RPMI8226 (cell line): Measurements from ENCODE around the gene VPREB3.
A peak's percentile ranks its signal among the peaks of the same experiment; 100 is the strongest.

Experiments used
- DNase-seq: peaks from one replicate; pipeline ENCODE4 v3.0.0-alpha.2; 2015

The VPREB3 gene, protein sequence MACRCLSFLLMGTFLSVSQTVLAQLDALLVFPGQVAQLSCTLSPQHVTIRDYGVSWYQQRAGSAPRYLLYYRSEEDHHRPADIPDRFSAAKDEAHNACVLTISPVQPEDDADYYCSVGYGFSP

DNA sequence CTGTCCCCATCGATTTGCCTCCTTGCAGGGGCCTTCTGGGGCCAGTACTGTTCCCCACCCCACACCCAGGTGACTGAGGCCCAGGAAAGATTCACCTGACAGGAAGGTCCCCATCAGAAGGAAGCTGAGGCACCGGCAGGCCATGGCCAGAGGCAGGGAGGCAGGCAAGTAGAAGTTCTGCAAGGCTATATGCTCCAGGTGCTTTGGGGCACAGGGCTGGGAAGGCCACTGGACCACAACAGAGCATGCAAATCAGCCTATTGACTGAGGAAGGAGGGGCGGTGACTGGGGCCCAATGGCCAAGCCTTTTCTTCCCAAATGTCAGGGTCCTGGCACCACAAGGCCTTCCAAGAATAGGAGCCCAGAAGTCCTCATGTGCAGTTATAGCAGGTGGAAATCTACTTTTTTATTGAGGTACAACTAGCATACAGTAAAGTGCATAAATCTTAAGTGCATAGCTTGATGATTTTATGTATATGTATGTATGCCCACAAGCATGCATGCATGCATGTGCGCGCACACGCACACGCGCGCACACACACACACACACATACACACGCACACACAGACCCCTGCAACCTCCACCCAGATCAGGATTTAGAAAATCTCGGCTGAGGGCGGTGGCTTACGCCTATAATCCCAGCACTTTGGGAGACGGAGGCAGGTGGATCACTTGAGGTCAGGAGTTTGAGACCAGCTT, at the start of gene VPREB3:
Gene VPREB3 (minus strand): TSS at position 206 of the 700 bp plus-strand sequence. CDS start 62 bp downstream, at position 144.
- DNase-seq, result no peak

DNA sequence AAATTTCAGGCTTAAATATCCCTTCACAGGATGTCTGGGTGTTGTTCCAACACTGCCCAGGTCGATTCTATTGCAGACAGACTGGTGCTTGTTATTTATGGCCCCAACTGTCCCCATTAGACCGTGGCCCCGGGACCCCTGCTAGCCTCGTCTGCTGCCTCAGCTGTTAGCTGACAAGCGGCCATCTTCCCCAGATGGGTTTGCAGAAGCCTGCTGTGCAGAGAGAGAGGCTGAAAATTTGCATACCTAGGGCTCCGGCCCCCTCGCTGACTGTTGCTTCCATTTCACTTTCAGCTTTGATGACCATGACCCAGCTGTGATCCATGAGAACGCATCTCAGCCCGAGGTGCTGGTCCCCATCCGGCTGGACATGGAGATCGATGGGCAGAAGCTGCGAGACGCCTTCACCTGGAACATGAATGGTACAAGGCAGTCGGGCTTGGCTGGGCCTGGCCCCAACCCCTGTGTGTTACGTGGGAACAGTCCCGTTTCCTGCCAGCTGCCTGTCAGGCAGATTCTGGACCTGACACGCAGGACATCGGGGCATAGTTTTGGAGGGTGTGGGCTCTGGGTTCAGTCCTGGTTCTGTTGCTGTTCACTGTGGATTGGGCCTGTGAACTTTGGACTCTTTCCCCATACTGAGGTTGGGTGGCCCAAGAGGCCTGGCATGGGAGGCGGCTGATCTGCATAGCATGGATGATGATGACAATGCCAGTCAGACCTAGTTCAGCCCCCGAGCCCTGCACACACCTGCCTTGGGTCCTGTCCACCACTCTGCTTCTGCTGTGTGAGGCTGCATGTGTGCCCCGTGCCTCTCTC, 49.0 kb upstream of the VPREB3 start:
- no peak for DNase-seq

DNA sequence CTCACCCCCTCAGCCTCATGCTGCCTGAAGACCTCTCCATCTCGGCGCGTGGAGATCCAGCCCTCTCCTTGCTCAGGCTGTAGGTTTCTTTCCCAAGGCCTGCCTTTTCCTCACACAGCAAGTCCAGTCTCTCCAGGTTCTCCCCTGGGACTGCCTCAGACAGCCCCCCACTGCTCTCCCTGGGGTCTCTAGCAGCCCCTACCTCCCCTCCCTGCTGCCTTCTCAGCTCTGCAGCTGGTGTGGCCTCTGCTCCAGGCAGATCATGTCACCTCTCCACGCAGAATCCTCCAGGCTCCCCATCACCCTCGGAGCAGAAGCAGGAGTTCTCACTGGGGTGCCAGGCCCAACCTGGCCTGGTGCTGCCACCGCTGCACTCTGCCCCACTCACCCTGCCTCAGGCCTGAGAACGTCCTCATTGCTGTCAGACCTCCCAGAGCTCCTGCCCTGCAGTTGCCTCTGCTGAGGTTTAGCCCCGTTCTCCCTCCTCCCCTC, 47.7 kb upstream of the VPREB3 start:
- DNase-seq, result no peak

DNA sequence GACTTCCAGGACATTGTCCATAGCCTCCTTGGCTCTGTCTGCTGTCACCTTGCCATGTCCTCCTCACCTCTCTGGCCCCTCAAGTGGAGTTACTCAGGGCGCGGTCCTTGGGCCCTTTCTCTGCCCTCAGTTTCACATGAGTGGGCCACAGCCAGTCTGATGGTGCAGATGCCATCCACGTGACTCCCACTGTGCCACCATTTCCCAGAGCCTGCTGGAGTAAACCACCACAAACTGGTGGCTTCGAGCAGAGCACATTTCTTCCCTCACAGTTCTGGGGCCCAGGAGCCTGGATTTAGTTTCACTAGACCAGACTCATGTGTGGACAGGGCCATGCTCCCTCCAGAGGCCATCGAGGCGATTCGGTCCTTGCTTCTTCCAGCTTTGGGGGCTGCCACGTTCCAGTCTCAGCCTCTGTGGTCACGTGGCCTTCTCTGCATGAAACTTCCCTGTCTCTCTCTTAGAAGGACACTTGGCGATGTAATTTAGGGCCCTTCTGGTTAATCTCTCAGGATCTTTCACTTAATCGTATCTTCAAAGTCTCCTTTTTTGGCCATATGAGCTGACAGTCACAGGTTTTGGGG, 47.1 kb upstream of the VPREB3 start:
- DNase-seq, result no peak

DNA sequence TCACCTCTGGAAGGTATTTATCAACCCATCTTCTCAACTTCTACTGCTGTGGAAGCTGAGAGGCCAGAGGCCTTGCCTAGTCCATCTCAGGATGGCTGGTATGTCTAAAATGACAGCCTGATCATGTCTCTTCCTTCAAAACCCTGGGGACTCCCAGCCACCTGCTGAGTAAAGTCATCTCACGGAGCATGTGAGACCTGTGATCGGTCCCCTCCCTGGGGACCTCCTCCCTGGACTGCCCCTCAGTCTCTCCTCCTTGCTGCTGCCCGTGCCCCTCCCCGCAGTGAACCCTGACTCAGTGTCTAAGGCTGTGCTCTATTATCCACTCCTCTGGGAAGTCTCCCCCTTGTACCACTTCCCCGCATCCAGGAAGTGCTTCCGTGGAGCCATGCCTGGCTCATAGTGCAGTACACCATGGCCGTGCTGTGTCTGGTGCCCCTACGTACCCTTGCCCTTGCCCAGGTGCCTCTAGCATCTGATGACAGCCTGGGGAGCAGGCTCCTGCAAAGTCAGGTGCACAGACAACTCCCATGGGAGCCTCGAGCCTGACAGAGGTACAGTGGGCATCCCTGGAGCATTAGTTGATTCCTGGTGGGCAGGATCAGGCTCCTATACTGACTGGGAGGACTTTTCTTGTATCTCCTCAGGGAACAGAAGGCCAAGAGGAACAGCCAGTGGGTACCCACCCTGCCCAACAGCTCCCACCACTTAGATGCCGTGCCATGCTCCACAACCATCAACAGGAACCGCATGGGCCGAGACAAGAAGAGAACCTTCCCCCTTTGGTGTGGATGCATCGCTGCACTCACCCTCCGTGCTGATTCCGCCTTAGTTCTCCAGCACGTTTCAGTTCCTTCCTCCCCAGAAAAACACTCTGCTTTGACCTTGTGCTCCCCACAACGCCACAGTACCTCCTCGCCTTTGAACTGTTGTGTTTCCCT, 46.3 kb upstream of the VPREB3 start:
- DNase-seq, result no peak

DNA sequence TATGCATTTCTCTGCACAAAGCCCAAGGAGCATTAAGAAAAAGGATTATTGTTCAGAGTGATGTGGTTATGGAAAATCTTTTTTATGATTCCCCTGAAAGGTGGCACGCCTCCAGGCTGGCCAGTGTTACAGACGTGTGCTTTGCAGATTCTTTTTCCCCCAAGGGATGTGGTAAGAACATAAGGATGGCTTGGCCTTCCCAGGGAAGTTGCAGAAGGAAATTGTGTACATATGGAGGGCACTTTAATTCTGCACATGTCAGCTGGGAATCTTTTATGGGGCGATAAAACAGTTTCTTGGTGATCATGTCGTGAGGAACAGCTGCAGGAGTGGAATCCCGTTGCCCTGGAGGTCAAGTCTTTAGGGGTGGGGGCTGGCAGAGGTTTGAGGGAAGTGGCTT, 42.2 kb upstream of the VPREB3 start:
- no peak for DNase-seq

DNA sequence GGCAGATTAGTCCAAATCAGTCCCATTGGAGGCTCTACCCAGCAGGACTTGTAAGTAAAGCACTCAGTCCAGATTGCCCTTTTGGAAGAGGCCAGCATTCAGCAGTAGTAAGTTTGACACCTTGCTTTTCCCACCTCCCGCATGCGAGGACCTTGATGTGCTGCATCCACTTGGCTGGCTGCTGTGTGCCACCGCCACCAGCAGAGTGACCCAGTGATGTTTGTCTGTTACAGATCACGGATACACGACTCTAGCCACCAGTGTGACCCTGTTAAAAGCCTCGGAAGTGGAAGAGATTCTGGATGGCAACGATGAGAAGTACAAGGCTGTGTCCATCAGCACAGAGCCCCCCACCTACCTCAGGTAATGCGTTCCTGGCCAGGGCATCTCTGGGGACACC, 39.1 kb upstream of the VPREB3 start:
- no peak for DNase-seq

DNA sequence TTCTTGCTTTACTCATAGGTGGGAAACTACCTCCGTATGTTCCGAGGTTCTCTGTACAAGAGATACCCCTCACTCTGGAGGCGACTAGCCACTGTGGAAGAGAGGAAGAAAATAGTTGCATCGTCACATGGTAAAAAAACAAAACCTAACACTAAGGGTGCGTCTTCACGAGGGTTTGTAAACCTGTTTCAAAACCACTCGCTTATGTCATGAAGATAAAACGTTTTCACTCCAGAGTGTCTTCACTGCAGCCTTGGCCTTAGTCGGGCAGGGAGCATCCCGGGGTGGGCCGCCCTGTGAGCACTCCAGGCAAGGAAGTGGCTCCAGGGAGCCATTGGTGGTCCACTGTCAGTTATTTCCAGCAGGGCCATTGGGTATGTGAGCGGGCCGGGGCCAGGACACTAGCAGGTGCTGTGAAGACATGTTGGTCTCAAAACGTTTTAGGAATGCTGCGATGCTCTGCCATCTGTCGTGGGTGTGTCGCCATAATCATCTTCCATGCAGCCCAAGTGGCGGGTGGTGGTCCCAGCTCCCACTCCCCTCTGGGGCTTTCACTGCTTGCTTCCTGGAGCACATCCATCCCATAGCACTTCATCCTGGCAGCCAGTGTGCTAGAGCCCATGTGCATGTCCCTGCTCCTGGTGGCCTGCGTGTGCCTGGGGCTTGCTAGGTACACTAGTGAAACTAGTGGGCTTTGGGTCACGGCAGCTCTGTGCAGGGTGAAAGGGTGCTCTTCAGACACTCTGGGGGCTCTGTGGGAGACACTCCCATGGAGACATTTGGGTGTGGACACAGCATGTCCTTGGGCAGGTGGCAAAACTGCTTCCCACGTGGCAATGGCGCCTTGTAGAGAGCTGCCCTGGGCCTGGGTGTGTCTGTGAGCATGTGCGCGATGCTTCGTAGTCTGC, 37.8 kb upstream of the VPREB3 start:
- no peak for DNase-seq

DNA sequence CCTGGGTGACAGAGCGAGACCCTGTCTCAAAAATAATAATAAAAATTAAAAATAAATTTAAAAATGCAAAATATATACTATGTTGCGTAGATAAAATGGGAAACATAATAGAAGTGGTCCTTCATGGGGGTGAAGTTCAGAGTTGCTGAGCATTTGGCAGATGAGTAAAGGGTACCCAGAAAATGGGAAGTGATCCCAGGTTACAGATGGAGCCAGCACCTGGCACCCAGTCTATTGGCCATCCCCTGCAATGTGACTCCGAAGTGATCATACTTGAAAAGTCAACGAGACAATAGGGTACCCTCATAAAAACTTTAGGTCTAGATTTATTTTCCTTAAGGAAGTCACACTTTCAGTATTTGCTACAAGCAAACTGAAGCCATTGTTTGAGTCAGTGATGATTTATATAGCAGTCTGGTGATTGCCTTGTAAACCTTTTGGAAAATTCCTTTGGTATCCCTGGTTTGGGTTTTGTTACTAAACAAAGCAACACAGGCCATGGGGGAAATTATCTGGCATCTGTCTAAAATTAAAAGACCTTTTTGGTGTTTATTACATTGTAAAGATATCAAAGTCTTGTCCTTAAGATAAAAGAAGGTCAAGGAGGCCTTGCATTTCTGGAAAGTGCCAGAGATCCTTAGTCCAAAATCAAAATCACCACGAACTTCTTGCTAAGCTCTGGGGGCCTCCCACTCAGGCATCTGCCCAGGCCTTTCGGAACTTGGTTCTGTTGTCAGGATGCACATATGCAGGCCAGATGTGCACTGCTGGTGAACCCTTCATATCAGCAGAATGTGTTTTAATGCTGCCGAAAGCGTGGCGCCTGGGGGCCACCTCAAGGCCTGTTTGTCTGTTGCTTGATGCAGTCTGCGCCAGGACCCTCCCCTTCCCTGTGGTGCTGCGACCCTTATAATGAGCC, 36.9 kb upstream of the VPREB3 start:
- no peak for DNase-seq

DNA sequence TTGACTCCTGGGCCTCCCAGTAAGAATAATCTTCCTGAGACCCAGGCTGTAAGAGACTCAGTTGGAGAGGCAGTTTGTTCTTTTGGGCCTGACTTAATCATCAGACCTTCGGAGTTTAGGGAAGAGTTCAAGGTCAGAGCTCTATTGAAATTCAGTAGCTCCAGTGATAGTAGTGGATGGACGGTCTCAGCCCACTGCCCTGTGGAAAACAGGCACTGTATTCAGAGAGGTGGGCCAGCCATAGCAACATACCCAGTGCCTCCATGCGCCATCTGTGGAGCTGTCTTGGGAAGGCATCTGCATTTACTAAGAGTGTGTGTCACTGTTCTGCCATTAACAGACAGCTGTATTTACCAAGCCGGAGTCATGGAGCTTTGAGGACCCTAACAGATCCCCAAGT, 35.4 kb upstream of the VPREB3 start:
- no peak for DNase-seq

DNA sequence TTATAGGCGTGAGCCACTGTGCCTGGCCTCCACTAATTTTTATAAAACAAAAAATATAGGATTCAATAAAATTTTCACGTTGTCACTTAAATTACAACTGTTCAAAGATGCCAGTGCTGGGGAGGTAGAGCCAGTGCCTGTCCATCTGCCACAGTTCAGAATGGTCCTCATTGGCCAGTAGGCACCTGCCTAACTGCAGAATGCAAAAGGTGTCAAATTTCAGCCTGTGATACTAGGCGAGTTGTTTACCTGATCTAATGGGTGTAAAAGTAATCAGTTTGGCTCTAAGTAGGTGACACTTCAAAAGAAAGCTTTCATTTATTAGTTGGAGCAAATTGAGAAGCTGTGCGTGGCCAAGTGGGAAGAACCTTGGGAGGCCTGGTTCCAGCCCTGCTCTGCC, 34.9 kb upstream of the VPREB3 start:
- DNase-seq, result no peak

DNA sequence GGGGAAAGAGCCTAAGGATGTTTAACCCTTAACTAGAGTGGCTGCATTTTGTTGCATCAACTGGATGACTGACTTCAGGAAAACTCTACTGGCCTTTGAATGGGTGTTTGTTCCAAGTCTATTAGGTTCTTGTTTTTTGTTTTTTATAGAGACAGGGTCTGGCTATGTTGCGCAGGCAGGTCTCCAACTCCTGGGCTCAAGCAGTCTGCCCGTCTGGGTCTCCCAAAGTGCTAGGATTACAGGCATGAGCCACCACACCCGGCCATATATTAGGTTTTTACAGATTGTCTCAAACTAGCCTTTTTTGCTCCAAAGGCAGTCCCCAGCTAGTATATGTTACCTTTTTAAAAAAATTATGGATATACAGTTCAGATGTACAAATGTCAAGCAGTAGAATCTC, 33.7 kb upstream of the VPREB3 start:
- DNase-seq, result no peak

DNA sequence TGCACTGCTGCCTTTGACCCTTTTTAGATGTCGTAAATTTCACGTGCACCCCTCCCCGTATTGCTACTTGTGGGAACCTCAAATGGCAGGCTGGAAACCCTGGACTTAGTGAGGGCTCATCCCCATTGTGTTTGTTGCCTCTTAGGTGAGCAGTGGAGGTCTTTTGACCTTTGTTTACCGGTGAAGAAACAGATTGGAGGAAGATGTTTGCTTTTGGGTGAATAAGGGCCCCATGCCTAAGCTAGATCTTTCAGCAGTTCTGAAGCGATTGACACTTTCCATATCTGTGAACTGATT, 33.3 kb upstream of the VPREB3 start:
- DNase-seq, result no peak

DNA sequence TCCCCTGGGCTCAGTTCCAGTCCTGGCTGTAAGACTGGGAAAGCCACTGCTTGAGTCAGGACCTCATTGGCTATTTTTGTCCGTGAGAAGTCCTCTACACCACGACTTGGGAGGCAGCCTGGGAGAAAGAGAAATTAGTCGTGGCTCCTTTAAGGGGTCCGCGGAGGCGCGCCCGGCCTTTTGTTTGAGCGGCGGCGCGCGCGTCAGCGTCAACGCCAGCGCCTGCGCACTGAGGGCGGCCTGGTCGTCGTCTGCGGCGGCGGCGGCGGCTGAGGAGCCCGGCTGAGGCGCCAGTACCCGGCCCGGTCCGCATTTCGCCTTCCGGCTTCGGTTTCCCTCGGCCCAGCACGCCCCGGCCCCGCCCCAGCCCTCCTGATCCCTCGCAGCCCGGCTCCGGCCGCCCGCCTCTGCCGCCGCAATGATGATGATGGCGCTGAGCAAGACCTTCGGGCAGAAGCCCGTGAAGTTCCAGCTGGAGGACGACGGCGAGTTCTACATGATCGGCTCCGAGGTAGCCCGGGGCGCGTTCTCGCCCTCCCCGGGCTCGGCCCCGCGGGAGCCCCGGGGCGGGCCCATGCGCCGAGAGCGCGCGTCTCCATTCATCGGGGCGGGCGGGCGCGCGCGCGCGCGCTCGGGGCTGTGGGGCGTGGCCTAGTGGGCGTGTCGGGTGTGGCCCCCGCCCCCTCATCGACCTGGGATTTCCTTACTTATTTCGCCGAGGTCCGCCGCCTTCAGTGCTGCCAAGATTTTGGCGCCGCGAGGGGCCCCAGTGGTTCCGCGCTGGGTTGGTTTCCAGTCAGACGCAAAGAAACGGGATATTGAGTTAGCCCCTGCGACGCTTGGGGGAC, 32.8 kb upstream of the VPREB3 start, which contains the start of gene SMARCB1:
Gene SMARCB1 (plus strand): TSS at position 215 of the 848 bp plus-strand sequence. CDS start 204 bp downstream, at position 419.
- peak; percentile 94 for DNase-seq

DNA sequence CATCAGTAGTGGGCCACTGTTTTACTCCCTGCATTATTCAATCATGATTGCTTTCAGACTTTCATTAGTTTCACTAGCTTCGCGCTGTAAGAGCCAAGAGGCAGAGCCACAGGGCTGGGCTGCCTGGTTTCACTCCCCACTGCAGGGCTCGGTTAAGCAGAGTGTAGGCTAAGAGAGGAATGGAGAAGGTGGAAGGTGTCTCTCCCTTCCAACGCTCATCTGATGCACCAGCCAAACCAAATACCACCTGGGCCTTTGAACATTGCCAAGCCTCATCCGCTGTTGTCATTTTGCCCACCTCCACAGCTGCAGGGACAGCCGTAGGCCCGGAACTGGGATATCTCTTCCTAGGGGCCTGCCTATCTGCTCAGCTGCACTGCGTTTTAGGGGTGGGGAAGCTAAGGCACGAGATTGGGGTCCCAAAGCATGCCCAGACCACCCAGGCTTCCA, 32.1 kb upstream of the VPREB3 start:
- DNase-seq, result peak; percentile 50

DNA sequence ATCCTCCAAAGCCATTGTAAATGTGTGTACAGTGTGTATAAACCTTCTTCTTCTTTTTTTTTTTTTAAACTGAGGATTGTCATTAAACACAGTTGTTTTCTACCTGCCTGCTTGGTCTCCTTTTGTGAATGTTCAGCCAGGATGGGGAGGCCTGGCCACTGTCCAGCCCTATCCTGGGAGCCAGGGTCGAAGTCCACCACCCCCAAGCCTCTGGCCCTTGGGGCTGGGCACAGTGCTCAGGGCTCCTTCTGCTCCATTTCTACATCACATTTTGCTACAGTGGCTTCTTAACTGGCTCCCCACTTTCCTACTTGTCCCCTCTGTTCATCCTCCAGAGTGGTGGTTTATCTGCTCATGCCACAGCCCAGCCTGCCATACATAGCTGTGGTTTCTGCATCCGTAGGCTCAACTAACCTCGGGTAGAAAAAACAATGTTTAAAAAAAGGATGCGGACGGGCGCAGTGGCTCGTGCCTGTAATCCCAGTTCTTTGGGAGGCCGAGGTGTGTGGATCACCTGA, 30.0 kb upstream of the VPREB3 start:
- no peak for DNase-seq

DNA sequence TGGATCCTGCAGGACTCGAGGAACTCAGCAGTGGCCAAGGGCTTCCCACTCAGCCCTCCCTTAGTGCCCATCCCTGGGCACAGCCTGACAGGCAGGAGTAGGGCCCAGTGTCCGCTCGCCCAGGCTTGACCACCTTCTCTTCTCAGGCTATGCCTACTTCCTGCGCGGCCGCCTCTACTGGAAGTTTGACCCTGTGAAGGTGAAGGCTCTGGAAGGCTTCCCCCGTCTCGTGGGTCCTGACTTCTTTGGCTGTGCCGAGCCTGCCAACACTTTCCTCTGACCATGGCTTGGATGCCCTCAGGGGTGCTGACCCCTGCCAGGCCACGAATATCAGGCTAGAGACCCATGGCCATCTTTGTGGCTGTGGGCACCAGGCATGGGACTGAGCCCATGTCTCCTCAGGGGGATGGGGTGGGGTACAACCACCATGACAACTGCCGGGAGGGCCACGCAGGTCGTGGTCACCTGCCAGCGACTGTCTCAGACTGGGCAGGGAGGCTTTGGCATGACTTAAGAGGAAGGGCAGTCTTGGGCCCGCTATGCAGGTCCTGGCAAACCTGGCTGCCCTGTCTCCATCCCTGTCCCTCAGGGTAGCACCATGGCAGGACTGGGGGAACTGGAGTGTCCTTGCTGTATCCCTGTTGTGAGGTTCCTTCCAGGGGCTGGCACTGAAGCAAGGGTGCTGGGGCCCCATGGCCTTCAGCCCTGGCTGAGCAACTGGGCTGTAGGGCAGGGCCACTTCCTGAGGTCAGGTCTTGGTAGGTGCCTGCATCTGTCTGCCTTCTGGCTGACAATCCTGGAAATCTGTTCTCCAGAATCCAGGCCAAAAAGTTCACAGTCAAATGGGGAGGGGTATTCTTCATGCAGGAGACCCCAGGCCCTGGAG, 29.3 kb upstream of the VPREB3 start:
- DNase-seq, result no peak

DNA sequence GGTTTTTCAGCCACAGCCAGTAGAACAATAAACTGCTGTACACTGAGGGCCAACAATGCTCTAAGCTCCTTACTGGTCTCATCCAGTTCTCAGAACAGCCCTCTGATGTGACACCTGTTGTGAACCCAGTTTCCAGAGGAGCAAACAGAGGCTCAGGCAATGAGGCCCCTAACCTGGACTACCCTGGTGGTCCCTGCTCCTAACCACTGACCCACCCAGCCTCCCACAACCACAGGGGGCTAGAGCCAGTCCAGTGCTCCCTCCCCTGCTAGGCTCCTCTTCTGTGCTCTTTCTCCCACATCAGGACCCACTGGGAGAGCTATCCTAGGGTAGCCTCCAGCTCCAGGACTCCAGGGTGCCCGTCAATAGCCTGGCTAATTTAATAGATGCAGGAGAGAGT, 28.5 kb upstream of the VPREB3 start:
- no peak for DNase-seq
